Pulmonary artery endothelial cell (primary cell): ENCODE results near the gene CCDC154. TPM values are rescaled to one million over a fixed set of nuclear protein-coding genes. Genes with fewer than 3 reads are reported as not detected.
"Not testable (repeated sequence)": the region's sequence is repeated elsewhere in the genome, so short reads cannot be mapped to it uniquely, and the experiment has no call there.

Experiments
- DNase-seq: peaks from one replicate; pipeline ENCODE4 v3.0.0-alpha.2; 2011; ENCODE audit warnings: low read depth, low spot score
- total RNA-seq: library from RNA; depleted of rRNA; stranded (reverse); fragments of >200 nt; gene quantifications from 2 replicates; pipeline ENCODE4 v1.2.3, GENCODE V29; 2014

Gene CCDC154
- total RNA-seq, 1 donor from 2014 or later = 0.13 TPM

GRCh38 chr16:1474082-1474795, 29.9 kb upstream of the CCDC154 start:
- DNase-seq = no peak

DNA sequence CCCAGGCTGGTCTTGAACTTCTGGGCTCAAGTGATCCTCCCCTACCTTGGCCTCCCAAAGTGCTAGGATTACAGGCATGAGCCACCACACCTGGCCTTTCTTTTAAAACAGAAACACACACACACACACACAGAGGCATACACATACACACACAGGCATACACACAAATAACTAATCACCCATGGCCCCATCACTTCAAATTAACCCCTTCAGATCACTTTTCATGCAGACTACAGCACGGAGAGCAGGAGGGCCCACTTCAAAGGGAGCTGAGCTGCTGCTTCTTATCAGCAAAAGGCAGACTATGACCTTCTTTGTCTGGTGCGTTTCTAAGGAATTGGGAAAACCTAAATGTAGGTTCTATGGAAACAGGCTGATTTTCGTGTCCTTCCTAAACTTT, 28.6 kb upstream of the CCDC154 start:
- DNase-seq = no peak

DNA sequence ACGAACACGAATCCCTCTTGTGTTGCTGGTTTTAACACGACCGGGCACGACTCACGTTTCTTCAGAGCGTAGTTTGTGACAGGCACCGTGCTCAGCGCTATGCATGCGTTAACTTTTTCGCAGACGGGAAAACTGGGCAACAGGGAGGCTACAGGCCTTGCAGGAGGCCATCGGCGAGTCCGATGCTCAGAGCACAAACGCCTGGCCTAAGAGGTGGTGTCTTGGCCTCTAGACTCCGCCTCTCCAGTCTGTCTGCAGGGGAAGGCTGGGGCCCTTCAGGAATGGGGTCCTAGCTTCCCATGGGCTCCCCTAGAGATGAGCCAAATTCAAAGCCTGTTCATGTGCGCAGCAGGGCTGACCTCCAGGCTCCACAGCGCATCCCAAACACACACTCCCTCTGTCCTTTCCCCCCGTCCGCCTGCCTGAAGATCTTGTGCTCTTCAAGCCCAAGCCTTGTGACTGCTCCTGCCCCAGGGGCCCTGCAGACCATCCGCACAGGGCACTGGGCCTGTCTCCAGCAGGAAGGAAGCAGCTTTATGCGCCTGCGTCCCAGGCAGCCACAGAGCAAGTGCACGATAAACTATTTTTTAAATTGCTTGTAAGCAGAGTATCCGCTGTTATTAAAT, 27.3 kb upstream of the CCDC154 start:
- no peak for DNase-seq

DNA sequence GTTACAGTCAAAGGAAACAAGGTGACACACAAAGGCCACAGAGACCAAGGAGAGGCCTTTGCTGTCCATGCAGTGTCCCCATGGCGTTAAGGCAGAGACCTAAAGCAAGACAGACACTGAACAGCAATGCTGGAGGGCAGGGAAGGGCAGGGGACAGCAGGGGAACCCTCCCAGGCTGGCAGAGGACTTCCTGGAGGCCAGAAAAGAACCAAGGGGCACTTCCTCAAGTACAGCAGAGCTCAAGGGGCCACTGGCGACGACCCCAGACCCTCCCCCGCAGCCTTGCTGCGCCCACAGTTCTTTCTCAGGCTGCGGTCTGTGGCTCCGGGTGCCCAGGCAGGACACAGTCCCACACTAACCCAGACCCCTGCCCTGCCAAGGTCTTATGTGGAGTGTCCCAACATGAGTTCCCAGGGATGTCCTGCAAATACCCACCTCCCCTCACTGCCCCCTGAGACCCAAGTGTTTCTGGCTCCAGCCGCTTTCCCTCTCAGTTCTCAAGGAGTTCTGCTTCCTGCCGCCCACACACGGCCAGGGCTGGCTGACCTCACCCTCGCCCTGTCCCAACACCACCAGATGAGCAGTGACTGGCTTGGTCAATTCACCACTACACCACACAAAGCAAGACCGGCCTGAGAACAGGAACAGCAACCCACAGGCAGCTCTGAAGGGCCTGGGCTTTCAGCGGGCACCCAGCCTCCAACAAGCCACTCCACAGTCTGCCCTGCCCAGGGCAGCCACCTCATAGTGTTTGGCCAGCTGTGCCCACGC, 26.3 kb upstream of the CCDC154 start:
- no peak for DNase-seq

- DNase-seq = no peak
Measured at GRCh38 chr16:1469693-1470201, 25.4 kb upstream of the CCDC154 start.

DNA sequence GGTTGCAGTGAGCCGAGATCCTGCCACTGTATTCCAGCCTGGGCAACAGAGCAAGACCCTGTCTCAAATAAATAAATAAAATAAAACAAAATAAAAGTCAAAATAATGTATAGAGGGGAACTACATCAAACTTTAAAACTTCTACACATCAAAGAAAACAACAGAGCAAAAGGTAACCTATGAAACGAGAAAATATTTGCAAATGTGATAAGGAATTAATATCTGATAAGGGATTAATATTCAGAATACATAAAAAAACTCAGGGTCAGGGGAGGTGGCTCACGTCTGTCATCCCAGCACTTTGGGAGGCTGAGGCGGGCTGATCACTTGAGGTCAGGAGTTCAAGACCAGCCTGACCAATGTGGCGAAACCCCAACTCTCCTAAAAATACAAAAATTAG, 24.8 kb upstream of the CCDC154 start:
- DNase-seq = not testable (repeated sequence)

DNA sequence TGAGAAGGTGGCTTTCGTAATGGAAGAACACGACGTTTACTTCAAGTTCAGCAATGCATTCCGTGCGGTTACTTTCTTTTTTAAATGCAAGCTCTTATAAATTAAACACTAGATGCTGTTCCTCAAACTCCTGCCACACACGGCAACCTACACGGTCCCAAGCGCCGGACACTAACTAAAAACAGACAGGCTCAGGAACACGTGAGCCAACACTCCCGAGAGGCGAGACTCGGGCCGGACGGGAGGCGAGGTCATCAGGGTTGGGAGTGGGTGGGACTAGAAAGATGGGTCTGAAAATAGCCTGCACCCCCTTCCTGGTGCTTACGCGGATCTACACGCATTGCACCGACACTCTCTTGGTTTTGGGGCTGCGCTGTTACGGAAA, 24.1 kb upstream of the CCDC154 start:
- no peak for DNase-seq

- no peak for DNase-seq
Measured at GRCh38 chr16:1466968-1467521, 22.7 kb upstream of the CCDC154 start.

- no peak for DNase-seq
Measured at GRCh38 chr16:1466054-1466453, 21.7 kb upstream of the CCDC154 start.

DNA sequence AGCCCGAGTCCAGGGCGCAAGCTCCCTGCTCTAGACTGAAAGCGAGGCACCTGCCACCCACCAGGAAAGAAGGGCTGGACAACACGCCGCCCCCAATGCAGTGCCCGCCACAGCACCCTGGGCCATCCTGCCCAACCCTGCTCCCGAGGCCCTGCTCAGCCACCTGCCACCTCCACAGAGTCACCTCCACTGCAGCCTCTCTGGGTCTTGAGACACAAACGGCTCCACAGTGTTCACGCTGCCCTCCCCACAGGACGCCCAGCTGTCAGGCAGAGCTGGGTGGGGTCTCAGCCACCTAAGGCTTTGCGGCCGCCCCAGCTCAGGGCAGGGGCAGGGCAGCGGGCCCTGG, 21.2 kb upstream of the CCDC154 start:
- no peak for DNase-seq

- DNase-seq = no peak
Measured at GRCh38 chr16:1464894-1465566, 20.7 kb upstream of the CCDC154 start.

- DNase-seq = no peak
Measured at GRCh38 chr16:1464196-1464893, 20.0 kb upstream of the CCDC154 start.

DNA sequence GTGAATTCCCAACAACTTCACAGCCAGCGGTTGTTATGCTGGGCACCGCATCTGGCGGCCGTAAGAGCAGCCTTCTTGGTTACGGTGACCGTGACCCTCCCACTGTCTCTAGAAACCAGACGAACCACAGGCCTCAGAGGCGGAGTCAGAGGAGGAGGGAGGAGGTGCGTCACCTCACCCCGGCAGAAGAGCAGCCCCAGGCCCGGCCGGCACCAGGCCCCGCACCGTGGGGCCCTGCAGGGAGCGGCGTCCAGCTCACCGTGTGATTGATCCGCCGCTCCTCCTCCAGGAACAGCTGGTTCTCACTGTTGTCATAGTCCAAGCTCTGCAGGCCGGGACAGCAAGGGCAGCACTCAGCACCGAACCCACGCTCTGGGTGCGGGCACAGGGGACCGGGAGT, 16.8 kb upstream of the CCDC154 start:
- DNase-seq = no peak

DNA sequence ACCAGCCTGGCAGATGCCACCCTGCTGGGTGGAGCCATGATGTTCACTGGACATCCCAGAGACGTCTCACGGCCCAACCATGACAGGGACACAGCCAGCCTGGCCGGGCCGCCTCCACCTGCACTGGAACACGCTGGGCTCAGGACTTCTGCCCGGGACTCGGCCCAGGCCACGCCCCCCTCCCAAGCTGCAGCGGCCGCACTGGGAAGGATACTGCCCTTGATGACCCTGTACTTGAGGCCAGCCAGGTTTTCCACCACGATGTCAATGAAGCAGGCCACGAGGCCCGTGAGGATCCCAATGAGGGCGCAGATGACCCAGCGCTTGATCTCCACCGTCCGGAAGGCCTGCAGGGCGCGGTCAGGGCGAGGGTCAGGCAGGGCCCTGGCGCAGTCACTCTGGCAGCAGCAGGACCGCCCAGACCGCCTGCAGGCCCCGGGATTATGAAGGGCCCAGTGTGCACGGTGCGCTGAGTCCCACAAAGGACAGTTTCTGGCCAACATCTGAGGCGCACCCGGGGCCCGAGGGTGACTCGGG, 16.3 kb upstream of the CCDC154 start:
- DNase-seq = no peak

DNA sequence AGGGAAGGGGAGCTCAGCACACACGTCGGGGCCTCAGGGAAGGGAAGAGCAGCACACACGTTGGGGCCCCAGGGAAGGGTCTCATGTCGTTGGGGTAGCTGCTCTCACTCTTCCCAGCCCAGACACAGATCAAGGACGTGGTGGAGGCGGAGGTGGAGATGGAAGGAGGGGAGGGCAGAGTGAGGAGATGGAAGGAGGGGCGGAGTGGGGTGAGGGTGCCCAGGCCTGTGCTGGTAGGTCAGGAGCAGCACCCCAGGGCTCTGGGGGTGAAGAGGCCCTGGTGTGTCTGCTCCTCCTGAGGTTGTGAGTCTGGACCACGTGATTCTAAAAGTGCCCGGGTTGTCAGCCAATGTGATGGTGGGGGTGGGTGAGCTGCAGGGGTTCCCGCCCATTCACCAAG, 15.6 kb upstream of the CCDC154 start:
- DNase-seq = no peak

- DNase-seq = no peak
Measured at GRCh38 chr16:1458977-1459341, 14.6 kb upstream of the CCDC154 start.

- no peak for DNase-seq
Measured at GRCh38 chr16:1458336-1458976, 14.1 kb upstream of the CCDC154 start.

GRCh38 chr16:1457489-1458245, 13.3 kb upstream of the CCDC154 start:
- DNase-seq = no peak

- no peak for DNase-seq
Measured at GRCh38 chr16:1456951-1457350, 12.6 kb upstream of the CCDC154 start.
